ENCODE measurements around the gene IRF7.

IRF7 gene

DNA sequence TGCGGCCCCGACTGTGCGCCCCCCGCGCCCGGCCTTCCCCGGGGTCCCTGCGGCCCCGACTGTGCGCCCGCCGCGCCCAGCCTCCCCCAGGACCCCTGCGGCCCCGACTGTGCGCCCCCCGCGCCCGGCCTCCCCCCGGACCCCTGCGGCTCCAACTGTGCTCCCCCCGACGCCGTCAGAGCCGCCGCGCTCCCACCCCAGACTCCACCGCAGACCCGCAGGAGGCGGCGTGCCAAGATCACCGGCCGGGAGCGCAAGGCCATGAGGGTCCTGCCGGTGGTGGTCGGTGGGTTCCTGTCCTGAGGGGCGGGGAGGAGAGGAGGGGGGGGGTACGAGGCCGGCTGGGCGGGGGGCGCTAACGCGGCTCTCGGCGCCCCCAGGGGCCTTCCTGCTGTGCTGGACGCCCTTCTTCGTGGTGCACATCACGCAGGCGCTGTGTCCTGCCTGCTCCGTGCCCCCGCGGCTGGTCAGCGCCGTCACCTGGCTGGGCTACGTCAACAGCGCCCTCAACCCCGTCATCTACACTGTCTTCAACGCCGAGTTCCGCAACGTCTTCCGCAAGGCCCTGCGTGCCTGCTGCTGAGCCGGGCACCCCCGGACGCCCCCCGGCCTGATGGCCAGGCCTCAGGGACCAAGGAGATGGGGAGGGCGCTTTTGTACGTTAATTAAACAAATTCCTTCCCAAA lies 24.4 kb upstream of the IRF7 start:
- DNase-seq: no peak

DNA sequence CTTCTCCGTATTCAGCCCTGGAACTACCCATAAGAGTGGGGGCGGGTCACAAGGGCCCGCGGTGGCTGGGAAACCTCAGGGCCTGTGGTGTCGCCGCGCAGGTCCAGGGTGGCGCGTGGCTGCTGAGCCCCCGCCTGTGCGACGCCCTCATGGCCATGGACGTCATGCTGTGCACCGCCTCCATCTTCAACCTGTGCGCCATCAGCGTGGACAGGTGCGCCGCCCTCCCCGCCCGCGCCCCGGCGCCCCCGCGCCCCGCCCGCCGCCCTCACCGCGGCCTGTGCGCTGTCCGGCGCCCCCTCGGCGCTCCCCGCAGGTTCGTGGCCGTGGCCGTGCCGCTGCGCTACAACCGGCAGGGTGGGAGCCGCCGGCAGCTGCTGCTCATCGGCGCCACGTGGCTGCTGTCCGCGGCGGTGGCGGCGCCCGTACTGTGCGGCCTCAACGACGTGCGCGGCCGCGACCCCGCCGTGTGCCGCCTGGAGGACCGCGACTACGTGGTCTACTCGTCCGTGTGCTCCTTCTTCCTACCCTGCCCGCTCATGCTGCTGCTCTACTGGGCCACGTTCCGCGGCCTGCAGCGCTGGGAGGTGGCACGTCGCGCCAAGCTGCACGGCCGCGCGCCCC lies 23.7 kb upstream of the IRF7 start:
- DNase-seq: no peak

DNA sequence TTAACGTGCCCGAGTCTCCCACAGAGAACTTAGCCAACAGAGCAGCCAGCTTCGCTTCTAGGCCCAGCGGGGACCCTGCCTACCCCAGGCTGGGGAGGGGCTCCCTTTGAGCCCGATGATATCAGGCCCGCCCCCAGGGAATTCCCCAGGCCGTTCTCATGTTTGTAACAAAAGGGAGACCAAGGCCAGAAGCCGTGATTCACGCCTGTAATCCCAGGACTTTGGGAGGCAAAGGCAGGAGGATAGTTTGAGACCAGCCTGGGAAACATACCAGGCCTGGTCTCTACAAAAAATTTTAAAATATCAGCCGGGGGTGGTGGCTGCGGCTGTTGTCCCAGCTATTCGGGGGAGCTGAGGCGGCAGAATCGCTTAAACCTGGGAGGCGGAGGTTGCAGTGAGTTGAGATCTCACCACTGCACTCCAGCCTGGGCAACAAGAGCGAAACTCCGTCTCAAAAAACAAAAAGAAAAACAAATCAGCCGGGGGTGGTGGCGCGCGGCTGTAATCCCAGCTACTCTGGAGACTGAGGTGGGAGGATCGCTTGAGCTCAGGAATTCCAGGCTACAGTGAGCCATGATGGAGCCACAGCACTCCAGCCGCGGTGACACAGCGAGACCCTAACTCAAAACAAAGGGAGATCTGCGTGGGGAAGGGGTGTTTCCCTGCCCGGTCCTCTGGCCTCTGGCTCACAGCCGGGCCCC lies 23.0 kb upstream of the IRF7 start:
- DNase-seq: no peak

DNA sequence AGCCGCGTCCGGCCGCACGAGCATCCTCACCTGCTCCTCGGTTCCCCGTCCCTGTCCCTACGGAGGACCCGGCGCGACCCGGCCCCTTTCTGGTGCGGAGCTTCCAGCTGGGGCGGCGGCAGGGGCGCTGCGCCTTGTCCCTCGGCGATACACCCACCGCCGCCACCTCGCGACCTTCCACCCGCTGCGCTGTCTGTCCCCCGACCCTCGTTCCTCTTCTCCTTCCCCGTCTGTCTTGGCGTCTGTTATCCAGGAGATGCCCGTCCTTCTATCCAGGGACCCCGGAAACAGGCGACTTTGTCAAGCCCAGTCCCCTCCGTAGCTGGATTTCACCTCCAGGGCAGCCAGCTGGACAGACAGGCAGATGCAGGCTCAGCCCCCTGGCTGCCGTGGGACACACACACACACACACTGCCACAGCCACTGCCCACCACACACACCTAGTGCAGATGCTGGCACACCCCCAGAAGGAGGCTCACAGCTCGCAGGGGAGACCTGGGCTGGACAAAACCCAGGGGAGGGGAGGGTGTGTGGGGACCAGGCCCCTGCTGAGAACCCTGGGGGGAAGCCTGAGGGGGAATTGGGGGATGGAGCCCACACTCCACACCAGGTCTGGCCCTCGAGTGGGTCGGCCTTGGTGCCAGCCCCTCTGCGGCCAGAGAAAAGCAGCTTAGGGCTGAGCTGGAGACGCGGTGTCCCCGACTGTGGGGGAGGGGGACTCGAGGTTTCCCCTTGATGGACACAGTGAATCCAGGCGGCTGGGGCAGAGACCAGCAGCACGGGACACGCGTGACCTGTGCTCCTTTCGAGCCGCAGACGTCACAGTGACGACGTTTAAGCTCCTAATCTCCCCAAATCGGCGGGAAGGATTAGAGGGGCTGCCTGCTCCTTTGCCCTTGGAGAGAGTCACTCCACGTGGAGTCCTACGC lies 22.1 kb upstream of the IRF7 start:
- no peak for DNase-seq

DNA sequence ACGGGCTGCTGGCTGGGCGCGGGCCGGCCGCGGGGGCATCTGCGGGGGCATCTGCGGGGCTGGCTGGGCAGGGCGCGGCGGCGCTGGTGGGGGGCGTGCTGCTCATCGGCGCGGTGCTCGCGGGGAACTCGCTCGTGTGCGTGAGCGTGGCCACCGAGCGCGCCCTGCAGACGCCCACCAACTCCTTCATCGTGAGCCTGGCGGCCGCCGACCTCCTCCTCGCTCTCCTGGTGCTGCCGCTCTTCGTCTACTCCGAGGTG lies 21.5 kb upstream of the IRF7 start:
- DNase-seq: no peak

DNA sequence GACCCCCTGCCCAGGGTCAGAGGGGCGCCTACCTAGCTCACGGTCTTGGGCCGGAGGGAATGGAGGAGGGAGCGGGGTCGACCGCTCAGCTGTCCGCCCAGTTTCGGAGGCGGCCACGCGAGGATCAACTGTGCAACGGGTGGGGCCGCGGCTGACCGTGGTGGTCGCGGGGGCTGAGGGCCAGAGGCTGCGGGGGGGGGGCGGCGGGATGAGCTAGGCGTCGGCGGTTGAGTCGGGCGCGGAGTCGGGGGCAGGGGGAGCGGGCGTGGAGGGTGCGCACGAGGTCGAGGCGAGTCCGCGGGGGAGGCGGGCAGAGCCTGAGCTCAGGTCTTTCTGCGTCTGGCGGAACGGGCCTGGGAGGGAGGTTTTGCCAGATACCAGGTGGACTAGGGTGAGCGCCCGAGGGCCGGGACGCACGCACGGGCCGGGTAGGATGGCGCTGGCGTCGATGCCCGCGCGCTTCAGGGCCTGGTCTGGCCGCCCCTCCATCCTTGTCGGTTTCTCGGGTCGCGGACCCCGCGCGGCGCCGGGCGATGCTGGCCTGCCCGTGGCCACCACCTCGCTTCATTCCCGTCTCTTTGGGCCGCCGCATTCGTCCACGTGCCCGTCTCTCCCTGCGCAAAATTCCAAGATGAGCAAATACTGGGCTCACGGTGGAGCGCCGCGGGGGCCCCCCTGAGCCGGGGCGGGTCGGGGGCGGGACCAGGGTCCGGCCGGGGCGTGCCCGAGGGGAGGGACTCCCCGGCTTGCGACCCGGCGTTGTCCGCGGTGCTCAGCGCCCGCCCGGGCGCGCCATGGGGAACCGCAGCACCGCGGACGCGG lies 21.0 kb upstream of the IRF7 start, which contains the start of gene DRD4:
Gene DRD4 (plus strand): TSS at position 759 of the 822 bp plus-strand sequence. CDS start 36 bp downstream, at position 795.
- DNase-seq: no peak

DNA sequence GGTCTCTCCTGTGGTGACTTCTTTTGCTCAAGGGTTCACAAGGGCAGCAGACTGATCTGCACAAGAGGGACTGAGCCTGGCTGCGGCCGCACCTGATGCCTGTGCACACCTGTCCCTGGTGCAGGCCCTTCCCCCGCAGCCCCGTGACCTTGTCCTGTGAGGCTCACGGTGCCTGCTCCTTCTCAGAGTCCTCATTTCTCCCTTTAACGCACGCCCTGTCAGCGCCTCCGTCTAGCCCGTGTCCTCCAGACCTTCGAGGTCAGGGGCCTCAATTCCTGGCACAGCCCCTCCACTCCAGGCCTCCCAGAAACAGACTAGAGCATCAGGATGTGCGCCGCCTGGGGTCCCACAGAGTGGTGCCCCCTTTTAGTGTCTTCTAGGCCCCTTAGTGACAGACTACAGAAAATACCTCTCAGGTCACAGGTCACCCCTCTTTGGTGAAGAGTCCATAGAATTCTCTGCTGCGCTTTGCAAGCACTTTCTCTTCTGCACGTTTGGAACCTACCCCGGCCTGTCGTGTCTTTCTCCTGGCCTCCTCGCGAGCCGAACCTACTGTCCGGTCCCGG lies 20.3 kb upstream of the IRF7 start:
- no peak for DNase-seq

DNA sequence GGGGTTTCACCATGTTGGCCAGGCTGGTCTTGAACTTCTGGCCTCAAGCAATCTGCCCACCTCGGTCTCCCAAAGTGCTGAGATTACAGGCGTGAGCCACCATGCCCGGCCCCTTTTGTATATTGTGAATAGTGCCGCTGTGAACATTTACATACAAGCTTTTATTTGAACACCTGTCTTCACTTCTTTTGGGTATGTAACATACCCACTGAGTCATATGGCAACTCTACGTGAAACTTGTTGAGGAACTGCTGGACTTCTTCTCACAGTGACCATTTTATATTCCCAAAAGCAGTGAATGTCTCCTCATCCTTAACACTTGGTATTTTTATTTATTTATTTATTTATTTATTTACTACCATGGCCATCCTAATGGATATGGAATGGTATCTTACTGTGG lies 15.1 kb upstream of the IRF7 start:
- DNase-seq: no peak

DNA sequence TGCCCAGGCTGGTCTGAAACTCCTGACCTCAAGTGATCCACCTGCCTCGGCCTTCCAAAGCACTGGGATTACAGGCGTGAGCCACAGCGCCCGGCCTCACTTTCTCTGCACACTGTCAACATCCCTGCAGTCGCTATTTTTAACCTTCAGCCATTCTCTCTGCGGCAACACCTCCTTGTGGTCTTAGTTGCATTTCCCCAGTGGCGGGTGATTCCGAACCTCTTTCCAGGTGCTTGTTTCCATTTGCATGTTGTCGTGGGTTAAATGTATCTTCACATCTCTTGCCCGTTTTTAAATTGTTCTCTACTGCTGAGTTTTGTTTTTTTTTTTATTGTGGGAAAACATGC lies 13.5 kb upstream of the IRF7 start:
- DNase-seq: no peak

DNA sequence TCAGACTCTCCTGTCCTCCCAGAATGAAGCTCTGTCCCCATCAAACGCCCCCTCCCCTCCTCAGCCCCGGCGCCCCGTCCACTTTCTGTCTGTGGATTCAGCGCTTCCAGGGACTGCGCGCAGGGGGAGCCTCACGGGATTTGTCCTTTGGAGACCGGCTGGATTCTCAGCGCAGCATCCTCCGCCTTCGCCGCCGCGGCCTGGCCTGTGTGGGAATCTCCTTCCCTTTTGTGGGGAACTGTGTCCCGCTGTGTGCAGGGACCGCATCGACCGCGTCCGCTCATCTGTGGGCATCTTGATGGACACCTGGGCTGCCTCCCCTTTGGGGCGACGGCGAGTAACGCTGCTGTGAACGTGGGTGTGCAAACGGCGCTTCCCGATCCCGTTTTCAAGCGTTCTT lies 12.3 kb upstream of the IRF7 start:
- DNase-seq: no peak

DNA sequence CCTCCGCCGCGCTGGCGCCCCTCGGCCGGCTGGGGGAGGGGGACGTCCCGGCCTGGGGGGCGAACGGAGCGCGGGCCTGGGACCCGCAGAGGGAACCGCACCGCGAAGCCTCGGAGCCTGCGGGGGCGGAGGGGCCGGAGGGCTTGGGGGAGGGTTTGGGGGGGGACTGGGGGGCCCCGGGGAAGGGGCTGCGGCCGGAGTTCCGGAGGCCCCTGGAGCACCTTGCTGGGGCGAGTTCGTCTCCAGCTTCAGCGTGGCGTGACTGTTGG lies 11.5 kb upstream of the IRF7 start:
- no peak for DNase-seq

DNA sequence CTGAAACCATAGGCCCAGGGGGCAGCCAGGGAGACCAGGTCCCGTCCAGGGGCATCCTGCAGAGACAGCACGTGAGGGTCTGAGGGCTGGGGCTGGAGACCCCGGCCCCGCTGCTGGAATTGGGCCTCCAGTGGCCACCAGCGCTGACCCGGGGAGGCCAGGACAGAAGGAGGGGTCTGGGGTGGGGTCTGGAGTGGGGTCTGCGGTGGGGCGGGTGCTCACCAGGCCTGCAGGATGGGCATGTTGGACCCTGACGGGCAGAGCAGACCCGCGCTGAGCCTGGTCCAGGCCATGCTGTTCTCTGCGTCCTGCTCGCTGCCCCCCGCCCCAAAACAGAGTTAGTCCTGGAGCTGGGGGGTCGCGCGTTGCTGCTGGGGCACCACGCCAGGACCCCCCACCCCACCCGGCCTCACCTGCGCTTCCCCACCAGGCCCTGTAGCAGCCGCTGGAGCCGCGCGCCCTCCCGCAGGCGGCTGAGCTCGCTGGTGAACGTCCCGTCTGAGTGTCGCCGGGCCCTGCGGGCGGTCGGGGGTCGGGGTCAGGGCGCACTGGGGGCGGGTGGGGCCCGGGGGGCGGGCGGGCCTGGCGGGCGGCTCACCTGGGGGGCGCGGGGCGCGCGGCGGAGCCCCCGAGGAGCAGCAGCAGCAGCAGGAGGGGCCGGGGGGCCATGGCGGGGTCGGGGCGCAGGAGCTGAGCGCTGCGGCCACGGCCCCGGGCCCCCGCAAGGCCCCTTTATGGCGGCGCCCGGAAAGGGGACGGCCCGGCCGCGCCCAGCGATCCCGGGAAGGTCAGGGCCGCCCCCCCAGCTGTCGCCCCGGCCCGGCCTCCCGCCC lies 10.9 kb upstream of the IRF7 start, which contains the start of gene SCT:
Gene SCT (minus strand): TSS at position 707 of the 833 bp plus-strand sequence. CDS start 38 bp downstream, at position 669.
- no peak for DNase-seq

DNA sequence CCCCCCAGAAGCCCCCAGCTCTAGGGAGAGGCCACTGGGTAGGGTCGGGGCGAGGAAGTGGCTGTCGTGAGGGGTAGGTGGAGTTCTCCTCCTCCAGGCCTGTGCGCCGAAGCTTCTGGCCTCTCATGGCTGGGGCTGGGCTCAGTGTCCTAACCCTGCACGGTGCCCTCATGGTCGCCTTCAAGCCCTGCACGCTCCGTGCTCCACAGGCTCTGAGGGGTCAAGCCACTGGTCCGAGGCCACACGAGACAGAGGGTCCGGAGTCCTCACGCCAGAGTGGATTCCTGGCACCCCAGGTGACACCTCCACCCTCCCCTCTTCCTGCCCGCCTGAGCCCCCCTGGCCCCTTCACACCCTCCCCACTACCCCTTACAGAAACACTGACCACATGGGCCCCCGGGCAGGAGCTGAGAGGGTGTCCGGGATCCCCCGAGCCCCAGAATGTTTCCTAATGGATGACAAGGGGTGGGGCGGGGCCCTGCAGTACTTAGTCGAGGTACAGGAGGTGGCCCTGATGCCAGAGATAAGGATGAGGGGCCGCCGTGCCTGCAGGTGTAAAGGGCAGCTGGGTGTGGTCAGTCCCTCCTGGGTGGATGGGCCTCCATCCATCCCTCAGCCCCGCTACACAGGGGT lies 10.0 kb upstream of the IRF7 start:
- DNase-seq: no peak

DNA sequence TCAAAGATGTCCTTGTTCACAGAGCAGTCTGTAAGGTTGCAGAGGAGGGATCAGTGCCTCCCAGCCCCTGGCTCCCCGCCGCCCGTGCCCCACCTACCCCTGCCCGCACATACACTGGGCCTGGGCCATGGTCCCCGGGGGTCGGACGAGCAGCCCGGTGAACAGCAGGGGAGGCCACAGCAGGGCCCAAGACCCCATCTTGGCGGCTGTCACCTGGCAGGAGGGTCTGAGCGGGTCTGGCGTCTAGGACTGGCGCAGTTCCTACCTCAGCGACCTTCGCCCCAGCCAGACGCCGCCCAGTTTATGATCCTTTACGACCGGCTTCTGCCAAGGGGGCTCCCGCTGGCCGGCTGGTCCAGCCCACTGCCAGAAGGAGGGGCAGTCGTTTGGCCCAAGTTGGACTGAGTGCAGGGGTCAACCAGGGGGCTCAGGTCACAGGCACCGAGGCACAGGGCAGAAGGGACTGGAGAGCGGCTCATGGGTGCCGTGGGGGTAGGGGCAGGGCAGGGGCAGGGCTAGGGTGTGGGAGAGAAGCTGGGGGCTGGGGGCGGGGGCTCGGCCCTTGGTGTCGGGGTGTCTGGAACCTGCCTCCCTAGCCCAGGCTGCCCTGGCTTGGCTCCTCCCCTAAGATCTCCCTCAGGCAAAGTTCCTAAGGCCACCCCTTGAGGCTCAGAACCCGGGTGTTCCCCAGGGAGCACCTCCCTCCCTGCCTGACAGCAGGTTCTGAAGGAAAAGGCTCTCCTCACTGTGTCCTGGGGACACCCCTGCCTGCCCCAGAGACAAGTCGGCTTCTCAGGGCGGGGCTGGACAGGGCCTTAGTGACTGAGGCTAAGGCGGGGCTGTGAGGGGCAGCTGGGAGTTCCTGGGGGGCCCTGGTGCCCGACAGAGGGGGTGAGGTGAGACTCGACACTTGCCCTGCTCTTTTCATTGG lies 9.2 kb upstream of the IRF7 start, which contains the start of gene CDHR5:
Gene CDHR5 (minus strand): TSS at position 251 of the 931 bp plus-strand sequence. CDS start 53 bp downstream, at position 198.
- no peak for DNase-seq

DNA sequence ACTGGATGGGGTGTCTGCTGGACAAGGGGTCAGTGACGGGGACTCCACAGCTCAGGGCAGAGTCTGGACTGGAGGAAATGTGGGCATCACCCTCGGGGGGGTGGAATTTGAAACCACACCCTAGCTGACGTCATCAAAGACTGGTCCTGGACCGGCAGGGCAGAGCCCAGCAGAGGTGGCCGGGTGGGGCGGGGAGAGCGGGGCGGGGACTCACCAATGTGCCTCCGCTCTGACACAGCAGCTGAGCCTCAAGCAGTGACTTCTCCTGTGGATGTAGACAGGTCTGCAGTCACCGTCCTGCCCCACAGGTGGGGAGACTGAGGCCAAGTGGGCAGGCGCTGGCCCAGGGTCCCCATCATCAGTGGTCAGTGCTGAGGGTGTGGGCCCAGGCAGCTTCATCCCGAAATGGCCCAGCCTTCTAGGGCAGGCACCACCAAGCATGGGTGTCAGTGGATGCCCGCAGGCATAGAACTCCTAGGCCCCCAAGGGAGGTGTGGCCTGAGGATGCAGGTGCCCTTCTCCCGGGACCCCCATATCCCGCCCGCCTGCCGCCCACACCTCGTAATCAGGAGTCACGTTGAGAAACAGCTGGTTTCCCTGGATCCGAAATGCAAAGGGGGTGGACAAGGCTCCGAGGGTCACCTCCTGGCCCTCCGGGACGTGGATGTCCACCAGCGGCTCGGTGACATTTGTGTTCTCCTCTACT lies 8.4 kb upstream of the IRF7 start:
- DNase-seq: no peak

DNA sequence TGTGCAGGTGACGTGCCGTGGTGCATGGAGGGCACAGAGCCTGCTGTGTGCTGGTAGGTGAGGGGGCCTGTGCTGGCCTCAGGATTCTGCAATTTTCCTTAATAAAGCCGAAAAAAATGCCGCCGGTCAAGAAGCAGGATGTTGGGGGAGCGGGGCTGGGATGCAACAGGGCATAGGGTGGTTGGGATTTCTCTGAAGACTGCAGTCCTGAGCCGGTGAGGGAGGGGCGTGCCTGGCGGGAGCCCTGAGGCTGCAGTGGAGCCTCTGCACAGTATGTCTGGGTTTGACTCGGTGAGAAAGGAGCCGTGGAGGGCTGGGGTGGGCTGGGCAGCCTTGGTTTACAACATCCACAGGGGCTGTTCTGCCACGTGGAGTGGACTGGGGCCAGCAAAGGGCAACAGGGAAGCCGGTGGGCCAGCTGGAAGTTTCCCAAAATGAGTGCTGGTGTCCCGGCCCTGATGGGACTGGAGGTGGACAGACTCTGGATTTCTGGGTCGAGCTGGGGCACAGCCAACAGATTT lies 7.7 kb upstream of the IRF7 start:
- no peak for DNase-seq

DNA sequence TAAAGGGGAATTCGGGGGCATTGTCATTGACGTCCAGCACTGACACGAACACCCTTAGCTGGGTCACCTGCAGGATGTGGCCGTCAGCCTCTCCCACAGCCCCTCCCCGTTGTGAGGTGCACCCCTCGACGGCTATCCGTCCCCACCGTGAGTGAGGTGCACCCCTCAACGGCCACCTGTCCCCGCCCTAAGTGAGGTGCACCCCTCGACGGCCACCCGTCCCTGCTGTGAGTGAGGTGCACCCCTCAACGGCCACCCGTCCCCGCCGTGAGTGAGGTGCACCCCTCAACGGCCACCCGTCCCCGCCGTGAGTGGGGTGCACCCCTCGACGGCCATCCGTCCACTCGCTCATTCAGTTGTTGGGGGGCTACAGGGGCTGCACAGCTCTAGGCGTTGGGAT lies 6.1 kb upstream of the IRF7 start:
- DNase-seq: no peak

DNA sequence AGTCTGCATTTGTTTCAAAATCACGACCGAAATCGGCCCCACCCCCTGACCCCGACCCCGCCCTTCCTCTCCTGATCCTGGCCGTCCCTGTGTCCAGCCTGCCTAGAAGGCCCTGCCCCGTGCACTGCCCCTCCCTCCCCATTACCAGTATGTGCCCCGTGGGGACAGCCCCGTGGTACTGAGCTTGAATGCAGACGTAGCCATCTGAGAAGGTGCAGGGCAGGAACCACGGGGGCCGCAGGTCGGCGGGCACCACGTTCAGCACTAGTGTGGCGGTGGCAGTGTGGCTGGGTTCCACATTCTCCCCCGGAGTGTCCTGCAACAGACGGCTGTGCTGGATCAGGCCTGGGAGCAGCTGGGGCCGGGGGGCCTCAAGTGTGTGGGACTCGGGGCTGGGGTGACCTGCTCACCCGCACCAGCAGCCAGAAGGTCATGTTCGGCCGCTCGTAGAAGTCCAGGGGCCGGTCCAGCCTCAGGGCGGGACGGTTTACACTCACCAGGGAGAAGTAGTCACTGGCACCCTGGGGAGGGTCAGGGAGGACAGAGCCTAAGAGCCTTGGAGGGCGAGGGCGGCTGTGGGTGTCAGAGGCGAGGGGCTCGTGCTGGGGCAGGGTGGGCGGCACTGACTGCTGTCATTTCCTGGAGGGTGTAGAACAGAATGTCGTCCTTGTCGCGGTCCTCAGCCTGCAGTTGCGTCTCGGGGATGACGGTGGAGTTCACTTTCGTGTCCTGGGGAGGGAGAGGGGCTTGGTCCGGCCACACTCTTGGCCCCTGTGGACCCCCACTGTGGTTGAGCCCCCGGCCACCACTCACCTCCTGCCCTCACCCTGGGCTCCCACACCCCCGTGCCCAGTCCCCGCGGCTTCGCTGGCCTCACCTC lies 5.4 kb upstream of the IRF7 start:
- DNase-seq: no peak
